ENCODE data around the gene FURIN.

FURIN gene

GRCh38 chr15:90909976-90910375 lies 41.6 kb downstream of the FURIN start:
- no peak overlapping the region for H3K4me3 ChIP-seq (ENCODE audit: low read depth, low read length)
- no peak for DNase-seq (ENCODE audit: low read depth)
- no peak for TF ChIP-seq CTCF (IDR thresholded peaks at IDR 0.05; ENCODE audit: control insufficient read depth, extremely low read depth, insufficient read depth)

- no peak for TF ChIP-seq CTCF (IDR thresholded peaks at IDR 0.05; ENCODE audit: control insufficient read depth, extremely low read depth, insufficient read depth)
- no peak overlapping the region for H3K4me3 ChIP-seq (ENCODE audit: low read depth, low read length)
- no peak for DNase-seq (ENCODE audit: low read depth)
Measured at GRCh38 chr15:90910441-90911301, 42.3 kb downstream of the FURIN start.

- TF ChIP-seq CTCF (IDR thresholded peaks at IDR 0.05; ENCODE audit: control insufficient read depth, extremely low read depth, insufficient read depth): no peak
Measured at GRCh38 chr15:90911302-90911623, 42.9 kb downstream of the FURIN start.

GRCh38 chr15:90911906-90912769 lies 43.8 kb downstream of the FURIN start:
- H3K4me3 ChIP-seq (ENCODE audit: low read depth, low read length): no peak overlapping the region
- TF ChIP-seq CTCF (IDR thresholded peaks at IDR 0.05; ENCODE audit: control insufficient read depth, extremely low read depth, insufficient read depth): no peak
- no peak for DNase-seq (ENCODE audit: low read depth)

More at GRCh38 chr15:90911302-90911623, 42.9 kb downstream of the FURIN start:
- no peak overlapping the region for H3K4me3 ChIP-seq (ENCODE audit: low read depth, low read length)
- DNase-seq (ENCODE audit: low read depth): no peak

GRCh38 chr15:90912770-90913075 lies 44.3 kb downstream of the FURIN start:
- no peak for DNase-seq (ENCODE audit: low read depth)
- TF ChIP-seq CTCF (IDR thresholded peaks at IDR 0.05; ENCODE audit: control insufficient read depth, extremely low read depth, insufficient read depth): no peak
- H3K4me3 ChIP-seq (ENCODE audit: low read depth, low read length): no peak overlapping the region

GRCh38 chr15:90913398-90913944 lies 45.1 kb downstream of the FURIN start:
- no peak for TF ChIP-seq CTCF (IDR thresholded peaks at IDR 0.05; ENCODE audit: control insufficient read depth, extremely low read depth, insufficient read depth)
- no peak for DNase-seq (ENCODE audit: low read depth)
- no peak overlapping the region for H3K4me3 ChIP-seq (ENCODE audit: low read depth, low read length)

Measured in LNCaP clone FGC (cell line).